SJCRH30 (cell line): ENCODE results near the gene TMEM272. TPM values are rescaled to one million over a fixed set of nuclear protein-coding genes. Genes with fewer than 3 reads are reported as not detected.
A peak's percentile ranks its signal among the peaks of the same experiment; 100 is the strongest.

Experiments used
- DNase-seq, 2 experiments: peaks; one replicate each; pipeline ENCODE4 v3.0.0-alpha.2; 2015 to 2020
- H3K27ac ChIP-seq: fragments of 250-450 bp; sonication (Bioruptor Pico); 2 replicates; pipeline ENCODE4 v1.5.1; 2020; ENCODE audit warnings: mild to moderate bottlenecking, moderate library complexity
- H3K27me3 ChIP-seq: fragments of 250-450 bp; sonication (Bioruptor Pico); 2 replicates; pipeline ENCODE4 v1.5.1; 2020; ENCODE audit warnings: mild to moderate bottlenecking, moderate library complexity
- H3K36me3 ChIP-seq: fragments of 250-450 bp; sonication (Bioruptor Pico); 2 replicates; pipeline ENCODE4 v1.5.1; 2020; ENCODE audit warnings: mild to moderate bottlenecking, moderate library complexity
- H3K4me1 ChIP-seq: fragments of 250-450 bp; sonication (Bioruptor Pico); 2 replicates; pipeline ENCODE4 v1.5.1; 2020; ENCODE audit warnings: mild to moderate bottlenecking, moderate library complexity
- H3K4me3 ChIP-seq: fragments of 250-450 bp; sonication (Bioruptor Pico); 2 replicates; pipeline ENCODE4 v1.5.1; 2020; ENCODE audit warnings: mild to moderate bottlenecking, moderate library complexity
- H3K9me3 ChIP-seq: fragments of 250-450 bp; sonication (Bioruptor Pico); replicated peaks from 2 replicates; pipeline ENCODE4 v1.5.1; 2020; ENCODE audit warnings: mild to moderate bottlenecking, moderate library complexity
- total RNA-seq: library from RNA; depleted of rRNA; stranded (reverse); fragments of >200 nt; shearing (Covaris generic); gene quantifications from 2 replicates; pipeline ENCODE4 v1.2.3, GENCODE V29; 2014

The TMEM272 gene
- total RNA-seq, 1 experiment from 2014 or later: not detected

DNA sequence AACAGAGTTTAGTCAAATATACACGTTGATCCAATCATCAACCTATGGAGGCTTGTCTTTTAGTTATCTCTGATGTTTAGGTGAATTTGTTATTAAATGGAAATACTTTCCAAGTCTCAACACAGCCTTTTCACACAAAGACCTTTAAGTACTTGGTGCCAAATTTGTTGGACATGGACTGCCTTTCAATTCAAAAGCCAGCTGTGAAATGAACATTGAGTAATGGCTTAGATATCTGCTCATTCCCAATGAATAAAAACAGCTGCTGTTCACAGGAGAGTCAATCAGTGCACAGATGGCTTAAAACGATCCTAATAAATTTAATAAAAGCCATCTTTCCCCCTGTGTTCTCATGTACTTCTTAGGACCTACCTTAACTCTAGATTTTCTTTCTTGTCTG, 21.1 kb downstream of the TMEM272 start:
- DNase-seq: no peak
- no peaks in the 10 kb centered on the region for H3K36me3 ChIP-seq
- no peaks in the 10 kb centered on the region for H3K9me3 ChIP-seq
- H3K4me1 ChIP-seq: no peaks in the 10 kb centered on the region
- no peak overlapping the region for H3K4me3 ChIP-seq
- no peaks in the 10 kb centered on the region for H3K27me3 ChIP-seq
- no peak overlapping the region for H3K27ac ChIP-seq

DNA sequence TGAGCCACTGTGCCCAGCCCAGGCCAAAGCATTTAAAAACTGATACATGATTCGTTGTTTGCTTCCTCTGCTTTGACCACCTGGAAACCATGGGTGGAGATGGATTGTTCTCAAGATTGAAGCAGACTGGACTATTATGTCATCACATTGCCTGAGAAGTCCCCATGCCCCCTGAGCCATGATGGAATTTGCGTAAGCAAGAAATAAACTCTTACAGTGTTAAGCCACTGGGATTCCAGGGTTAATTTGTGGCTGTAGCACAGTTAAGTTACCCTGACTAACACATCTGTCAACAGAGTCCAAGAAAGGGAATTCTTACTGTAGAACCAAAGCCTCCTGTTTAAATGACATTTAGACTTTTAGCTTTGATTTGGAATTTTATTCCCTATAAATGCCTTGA, 21.6 kb downstream of the TMEM272 start:
- Histone ChIP-seq H3K4me1 (no peaks in the 10 kb centered on the region), H3K9me3 (no peaks in the 10 kb centered on the region), H3K4me3 (no peak overlapping the region), H3K36me3 (no peaks in the 10 kb centered on the region), H3K27me3 (no peaks in the 10 kb centered on the region), H3K27ac (no peak overlapping the region)
- DNase-seq: no peak

DNA sequence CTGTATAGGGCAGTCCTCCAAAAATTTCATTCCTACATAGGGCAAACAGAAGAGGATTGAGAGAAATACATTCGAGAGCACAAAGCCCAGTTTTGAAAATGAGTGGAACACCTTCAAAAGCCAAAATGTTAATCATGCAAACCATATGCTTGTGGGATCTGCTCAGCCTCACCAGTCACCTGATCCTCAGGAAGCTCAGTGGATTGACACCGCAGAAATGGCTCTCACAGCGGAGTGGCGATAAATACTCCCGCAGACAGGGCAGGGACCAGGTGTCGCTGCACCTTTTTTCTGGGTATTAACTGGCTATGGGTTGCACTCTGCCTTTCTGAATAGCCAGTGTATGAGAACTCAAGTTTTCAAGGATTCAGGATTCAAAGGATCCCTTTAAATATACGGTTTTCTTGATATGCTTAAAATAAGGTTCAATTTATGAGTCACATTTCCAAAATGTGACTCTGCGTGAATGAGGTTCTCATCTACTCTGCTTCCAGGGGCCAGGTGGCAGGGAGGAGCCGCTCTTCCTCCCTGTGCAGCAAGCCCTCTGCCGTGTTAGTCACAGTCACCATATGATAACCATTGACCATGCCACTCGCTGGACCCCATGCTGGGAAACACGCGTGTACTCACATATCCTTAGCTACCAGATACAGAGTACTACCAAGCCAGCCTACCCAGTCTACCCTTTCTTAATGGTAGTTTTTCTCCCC, 22.7 kb downstream of the TMEM272 start:
- Histone ChIP-seq H3K36me3 (no peaks in the 10 kb centered on the region), H3K4me3 (no peak overlapping the region), H3K4me1 (no peaks in the 10 kb centered on the region), H3K9me3 (no peaks in the 10 kb centered on the region), H3K27me3 (no peaks in the 10 kb centered on the region), H3K27ac (no peak overlapping the region)
- no peak for DNase-seq

DNA sequence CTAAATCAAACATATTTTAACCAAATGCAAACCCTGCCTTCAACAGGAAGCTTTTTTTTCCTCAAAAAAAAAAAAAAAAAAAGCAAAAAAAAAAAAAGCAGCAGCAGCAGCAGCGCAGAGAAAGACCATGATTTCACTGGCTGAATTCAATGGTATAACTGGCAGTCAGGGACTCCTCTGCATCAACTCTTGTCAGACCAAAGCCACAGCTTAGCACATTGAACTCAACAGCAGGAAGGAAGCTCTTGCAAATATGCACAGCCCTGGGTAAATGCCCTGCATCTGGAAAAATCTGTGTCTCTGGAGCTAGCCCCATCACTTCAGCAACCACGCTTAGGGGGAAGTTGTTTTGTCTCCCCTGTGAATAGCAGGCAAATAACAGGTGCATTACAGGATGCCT, 23.4 kb downstream of the TMEM272 start:
- H3K36me3 ChIP-seq: no peaks in the 10 kb centered on the region
- no peak for DNase-seq
- no peak overlapping the region for H3K4me3 ChIP-seq
- no peaks in the 10 kb centered on the region for H3K9me3 ChIP-seq
- H3K27ac ChIP-seq: no peak overlapping the region
- H3K4me1 ChIP-seq: no peaks in the 10 kb centered on the region
- H3K27me3 ChIP-seq: no peaks in the 10 kb centered on the region

DNA sequence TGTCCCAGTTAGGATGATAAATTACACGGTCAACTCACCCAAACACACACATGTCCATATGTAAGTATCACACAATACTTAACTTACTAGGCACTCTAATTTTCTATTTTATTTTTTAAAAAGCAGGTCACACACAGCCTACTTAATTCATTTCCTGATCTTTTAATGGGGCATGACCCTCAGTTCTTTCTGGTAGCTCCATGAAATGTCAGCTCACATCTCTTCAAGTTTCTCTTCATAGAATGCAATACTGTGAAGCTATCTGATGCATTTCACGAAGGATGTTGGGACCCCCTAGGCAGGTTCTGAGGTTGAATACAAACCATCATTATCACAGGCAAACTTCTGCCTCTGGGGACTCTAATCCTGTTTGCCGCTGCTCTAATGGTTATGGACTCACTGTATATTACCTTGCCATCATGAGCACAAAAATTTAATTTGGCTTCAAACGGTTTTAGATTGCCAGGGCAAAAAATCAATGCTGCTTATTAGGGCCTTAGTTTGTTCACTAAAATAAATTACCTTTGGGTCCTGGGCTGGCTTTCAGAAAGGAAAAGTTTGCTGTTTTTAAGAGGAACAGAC, 24.9 kb downstream of the TMEM272 start:
- no peak overlapping the region for H3K4me3 ChIP-seq
- no peaks in the 10 kb centered on the region for H3K27me3 ChIP-seq
- DNase-seq: no peak
- no peaks in the 10 kb centered on the region for H3K36me3 ChIP-seq
- no peaks in the 10 kb centered on the region for H3K4me1 ChIP-seq
- no peak overlapping the region for H3K27ac ChIP-seq
- H3K9me3 ChIP-seq: no peaks in the 10 kb centered on the region

DNA sequence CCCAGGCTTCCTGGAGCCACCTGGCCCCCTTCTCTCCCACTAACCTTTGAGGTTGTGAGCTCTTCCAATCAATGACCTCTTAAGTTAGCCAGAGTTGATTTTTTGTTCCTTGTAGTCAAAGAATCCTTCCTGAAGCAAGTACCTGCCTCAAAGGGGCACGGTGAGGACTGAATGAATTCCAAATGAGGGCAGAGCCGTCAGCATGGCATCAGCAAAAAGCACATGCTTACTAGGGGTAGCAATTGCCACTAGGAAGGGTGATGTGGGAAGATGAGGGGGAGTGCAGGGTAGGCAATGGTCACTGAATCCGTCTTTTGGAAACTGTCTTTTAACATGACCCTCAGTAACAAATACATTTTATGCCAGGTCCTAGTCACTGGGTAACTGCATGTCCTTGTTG, 25.4 kb downstream of the TMEM272 start:
- DNase-seq: no peak
- Histone ChIP-seq H3K27me3 (no peaks in the 10 kb centered on the region), H3K4me1 (no peaks in the 10 kb centered on the region), H3K9me3 (no peaks in the 10 kb centered on the region), H3K4me3 (no peak overlapping the region), H3K36me3 (no peaks in the 10 kb centered on the region), H3K27ac (no peak overlapping the region)

DNA sequence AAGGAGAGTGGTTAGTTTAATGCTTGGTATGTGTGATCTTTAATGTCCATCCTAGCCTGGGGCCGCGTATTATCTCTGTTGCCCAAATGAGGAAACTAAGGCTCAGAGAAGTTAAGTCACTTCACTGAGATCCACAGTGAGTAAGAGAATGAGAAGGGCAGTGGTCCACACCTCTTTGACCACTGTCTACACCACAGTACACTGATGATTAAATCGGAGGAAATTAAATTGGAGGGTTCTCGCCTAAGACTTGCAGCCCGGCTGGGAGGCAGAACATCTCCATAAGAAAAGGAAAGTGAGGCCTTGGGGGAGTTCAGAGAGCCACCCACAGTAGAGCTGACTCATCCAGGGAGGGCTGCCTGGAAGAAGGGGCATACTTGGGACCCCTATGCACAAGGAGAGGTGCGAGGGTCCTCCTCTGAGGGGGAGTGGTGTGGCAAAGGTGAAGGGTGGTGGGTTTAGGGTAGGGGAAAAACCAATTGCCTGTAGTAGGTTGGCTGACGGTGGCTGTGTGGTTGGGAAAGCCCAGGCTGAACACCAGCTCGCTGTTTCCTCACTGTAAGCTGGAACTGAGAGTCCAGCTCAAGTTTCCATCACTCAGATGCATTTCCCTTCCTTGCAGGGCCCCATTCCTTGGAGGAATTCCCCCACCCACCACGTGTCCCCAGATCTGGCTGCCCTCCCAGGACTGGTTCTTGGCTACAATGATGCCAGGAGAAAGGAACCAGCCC, 26.0 kb downstream of the TMEM272 start:
- no peaks in the 10 kb centered on the region for H3K36me3 ChIP-seq
- no peaks in the 10 kb centered on the region for H3K4me1 ChIP-seq
- DNase-seq: no peak
- no peaks in the 10 kb centered on the region for H3K9me3 ChIP-seq
- H3K4me3 ChIP-seq: no peak overlapping the region
- H3K27me3 ChIP-seq: no peaks in the 10 kb centered on the region
- H3K27ac ChIP-seq: no peak overlapping the region

DNA sequence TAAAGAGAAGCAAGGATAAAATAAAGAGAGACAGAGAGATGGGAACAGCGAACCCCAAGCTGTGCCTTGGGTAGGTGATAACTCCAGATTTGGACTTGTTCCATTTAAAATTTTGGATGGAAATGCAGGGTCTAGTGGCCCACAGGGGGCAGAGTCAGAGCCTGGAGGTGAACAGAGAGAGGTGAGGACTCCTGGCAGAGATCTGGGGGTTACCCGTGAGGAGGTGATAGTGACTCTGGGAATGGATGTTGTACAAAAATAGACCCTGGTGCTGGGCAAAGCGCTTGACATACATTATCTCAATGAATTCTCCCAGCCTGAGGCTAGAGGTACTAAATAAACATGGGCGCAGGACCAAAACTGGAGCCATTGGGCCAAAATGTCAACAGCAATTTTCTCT, 26.7 kb downstream of the TMEM272 start:
- no peaks in the 10 kb centered on the region for H3K9me3 ChIP-seq
- no peak overlapping the region for H3K4me3 ChIP-seq
- DNase-seq: no peak
- H3K36me3 ChIP-seq: no peaks in the 10 kb centered on the region
- H3K4me1 ChIP-seq: no peaks in the 10 kb centered on the region
- H3K27ac ChIP-seq: no peak overlapping the region
- no peaks in the 10 kb centered on the region for H3K27me3 ChIP-seq

DNA sequence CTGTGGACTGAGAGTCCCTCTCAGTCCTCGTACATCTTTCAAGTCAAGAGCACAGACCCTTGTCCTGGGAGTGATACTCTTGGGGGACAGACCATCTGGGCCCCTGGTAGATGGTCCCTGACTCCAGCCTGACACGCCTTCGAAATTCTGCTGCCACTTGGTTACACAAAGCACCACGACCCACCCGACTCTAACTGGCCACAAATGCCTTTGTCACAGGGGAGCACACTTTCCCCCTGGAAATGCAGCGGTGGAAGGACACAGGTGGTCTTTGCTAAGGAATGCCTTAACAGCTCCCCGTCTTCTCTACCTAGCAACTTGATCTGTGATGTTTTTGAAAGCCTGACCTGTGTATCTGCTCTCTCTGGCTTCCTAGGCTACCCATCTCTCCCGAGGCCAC, 27.3 kb downstream of the TMEM272 start:
- Histone ChIP-seq H3K27ac (no peak overlapping the region), H3K27me3 (no peaks in the 10 kb centered on the region), H3K4me3 (no peak overlapping the region), H3K4me1 (no peaks in the 10 kb centered on the region), H3K36me3 (no peaks in the 10 kb centered on the region), H3K9me3 (no peaks in the 10 kb centered on the region)
- no peak for DNase-seq

DNA sequence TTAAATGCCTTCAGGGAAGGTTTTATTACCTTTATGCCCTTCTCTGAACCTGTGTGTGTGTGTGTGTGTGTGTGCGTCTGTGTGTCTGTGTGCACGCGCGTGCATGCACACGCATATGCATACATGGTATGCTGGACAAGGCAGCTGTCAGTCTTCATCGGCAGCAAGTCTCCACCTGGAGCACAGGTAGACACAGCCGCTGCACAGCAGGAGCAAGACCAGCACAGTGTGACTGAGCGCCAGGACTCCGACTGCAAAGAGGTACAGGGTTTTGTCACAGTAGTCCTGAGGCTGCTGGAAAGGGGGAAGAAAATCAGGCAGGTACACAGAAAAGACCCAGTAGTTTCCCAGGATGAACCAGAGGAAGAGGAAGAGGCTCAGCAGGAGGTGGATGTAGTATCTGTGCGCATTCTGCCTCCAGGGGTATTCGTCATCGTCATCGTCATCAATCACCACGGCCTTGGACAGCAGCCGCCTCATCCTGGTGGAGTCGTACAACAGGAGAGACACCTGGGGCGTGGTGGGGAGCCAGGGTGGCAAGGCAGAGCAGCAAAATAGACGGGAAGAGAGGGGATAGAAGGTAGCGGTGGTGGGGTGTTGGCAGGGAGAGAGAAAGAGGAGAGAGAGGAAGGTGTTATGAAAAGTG, 28.2 kb downstream of the TMEM272 start:
- H3K4me1 ChIP-seq: no peaks in the 10 kb centered on the region
- no peak overlapping the region for H3K4me3 ChIP-seq
- no peaks in the 10 kb centered on the region for H3K9me3 ChIP-seq
- H3K36me3 ChIP-seq: no peaks in the 10 kb centered on the region
- no peak for DNase-seq
- H3K27ac ChIP-seq: no peak overlapping the region
- H3K27me3 ChIP-seq: no peaks in the 10 kb centered on the region

DNA sequence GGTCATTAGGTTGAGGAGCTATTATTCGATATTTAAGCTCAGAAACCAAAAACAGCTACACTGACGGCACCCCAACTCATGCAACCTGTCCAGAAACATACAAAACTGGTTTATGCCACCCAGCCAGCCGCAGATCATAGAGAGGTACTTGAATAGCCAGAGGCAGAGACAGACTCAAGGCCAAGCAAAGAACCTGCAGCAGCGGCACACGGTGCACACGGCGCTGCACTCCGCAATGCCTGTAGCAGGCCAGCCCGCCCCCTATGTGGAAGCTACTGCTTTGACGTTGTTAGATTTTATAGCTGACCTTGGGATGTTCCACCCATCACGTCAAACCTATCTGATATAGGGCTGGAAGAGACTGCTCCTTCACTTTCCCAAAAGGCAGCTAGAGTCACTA, 29.1 kb downstream of the TMEM272 start:
- H3K4me3 ChIP-seq: no peak overlapping the region
- no peaks in the 10 kb centered on the region for H3K4me1 ChIP-seq
- H3K9me3 ChIP-seq: no peaks in the 10 kb centered on the region
- no peaks in the 10 kb centered on the region for H3K36me3 ChIP-seq
- no peak for DNase-seq
- H3K27me3 ChIP-seq: no peaks in the 10 kb centered on the region
- H3K27ac ChIP-seq: no peak overlapping the region

DNA sequence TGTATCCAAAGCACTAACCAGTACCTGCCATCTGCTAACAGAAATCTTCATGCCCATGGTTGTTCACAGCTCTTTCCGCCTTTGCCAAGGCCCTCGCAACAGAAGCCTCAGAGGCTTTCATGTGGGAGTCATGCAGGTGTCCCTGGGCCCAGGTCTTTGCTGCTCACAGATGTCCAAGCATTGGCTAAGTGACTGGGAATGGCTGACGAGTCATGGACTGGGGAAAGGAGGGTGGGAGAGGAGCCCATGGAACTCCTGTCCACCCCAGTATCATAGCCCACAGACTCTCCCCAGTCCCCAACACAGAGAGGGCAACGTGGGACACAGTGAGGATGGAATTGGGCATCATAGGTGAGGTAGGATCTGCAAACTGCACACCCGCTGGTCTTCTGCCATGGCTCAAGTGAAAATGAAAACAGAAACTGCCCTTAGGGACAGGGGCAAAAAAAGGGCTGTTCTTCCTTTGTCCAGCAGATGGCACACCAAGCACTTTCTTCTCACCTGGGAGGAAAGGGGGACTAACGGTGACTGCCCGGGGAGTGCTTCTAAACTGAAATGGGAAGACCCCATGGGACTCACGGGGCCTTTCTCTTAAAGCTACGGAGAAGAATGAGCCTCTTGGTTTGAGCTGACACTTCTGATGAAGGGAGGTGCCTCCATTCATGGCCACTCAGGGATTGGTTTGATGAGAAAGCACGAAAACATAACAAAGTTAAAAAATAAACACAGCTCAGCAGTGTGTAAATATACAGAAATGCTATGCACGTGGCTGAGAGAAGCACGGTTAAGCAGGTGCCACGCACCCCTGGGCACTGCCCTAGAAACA, 29.9 kb downstream of the TMEM272 start:
- H3K4me3 ChIP-seq: 0 out of 2 replicates have a peak overlapping the region, but pooled peaks have one; percentile 5
- DNase-seq: peak; percentile 56 to 86
- no peak overlapping the region for H3K27ac ChIP-seq
- no peaks in the 10 kb centered on the region for H3K27me3 ChIP-seq
- H3K36me3 ChIP-seq: no peaks in the 10 kb centered on the region
- H3K9me3 ChIP-seq: no peaks in the 10 kb centered on the region
- H3K4me1 ChIP-seq: no peaks in the 10 kb centered on the region

DNA sequence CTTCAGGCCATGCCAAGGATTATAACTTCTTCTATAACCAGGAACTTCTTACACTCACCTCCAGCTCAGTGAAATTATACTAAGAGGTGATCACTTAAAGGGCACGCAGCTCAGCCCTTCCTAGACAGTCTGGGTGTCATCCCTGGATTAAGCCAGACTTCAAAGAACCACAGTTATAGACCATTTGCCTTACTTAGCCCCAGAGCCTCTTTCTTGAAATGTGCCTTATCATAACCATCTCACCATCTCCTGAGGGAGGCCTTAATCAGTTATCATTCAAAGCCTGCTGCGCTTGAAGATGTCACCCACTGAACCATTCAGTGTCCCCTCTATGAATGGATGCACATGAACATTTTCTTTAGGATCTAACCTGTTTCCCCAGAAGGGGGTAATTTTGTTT, 30.9 kb downstream of the TMEM272 start:
- H3K27me3 ChIP-seq: no peaks in the 10 kb centered on the region

DNA sequence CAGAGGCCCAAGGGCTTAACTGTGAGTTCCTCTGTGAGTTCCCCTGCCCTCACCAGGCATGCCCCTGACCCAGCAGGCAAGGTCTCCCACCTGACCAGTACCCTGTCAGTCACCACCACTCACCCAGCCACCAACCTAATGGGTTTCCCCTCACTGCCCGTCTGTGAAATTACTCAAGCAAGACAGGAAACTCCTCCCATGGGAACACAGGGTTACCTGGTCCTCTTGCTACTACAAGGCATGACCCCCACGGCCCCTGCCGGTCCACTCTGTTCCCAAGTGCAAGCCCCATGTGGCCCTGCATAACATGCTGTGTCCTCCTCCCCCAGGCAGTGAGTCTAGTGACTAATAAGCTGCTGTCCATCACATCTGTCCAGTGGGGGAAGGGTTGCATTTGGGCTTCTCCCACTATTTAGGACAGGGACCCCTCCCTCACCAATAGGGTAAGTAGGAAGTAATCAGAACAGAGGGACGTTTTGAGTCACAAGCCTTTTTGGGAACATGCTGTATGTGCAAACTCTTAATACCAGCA, 33.0 kb downstream of the TMEM272 start:
- no peak overlapping the region for H3K4me3 ChIP-seq
- no peaks in the 10 kb centered on the region for H3K4me1 ChIP-seq
- no peaks in the 10 kb centered on the region for H3K27me3 ChIP-seq
- no peaks in the 10 kb centered on the region for H3K36me3 ChIP-seq
- H3K27ac ChIP-seq: no peak overlapping the region
- DNase-seq: no peak
- H3K9me3 ChIP-seq: no peaks in the 10 kb centered on the region

More for the DNA sequence above, 30.9 kb downstream of the TMEM272 start:
- Histone ChIP-seq H3K4me3 (no peak overlapping the region), H3K9me3 (no peaks in the 10 kb centered on the region), H3K27ac (no peak overlapping the region), H3K36me3 (no peaks in the 10 kb centered on the region), H3K4me1 (no peaks in the 10 kb centered on the region)
- DNase-seq: no peak
